Epidermal melanocyte (primary cell): Measurements from ENCODE around the gene ERICH2.
A peak's percentile ranks its signal among the peaks of the same experiment; 100 is the strongest.

Experiments used
- DNase-seq: peaks from one replicate; pipeline ENCODE4 v3.0.0; 2011; ENCODE audit warnings: low spot score; ENCODE audit not compliant: insufficient read length

ERICH2 gene

DNA sequence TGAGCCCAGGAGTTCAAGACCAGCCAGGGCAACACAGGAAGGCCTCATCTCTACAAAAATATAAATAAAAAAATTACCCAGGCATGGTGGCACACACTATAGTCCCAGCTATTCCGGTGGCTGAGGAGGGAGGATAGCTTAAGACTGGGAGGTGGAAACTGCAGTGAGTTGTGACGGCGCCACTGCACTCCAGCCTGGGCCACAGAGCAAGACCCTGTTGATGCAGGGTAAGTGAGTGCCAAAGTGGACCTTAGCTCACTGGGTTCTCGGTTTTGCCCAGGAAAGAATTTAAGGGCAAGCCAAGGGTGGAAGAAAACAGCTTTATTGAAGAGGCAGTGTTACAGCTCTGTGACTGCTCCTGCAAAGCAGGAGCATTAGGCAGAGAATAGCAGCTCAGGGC, 6.9 kb upstream of the ERICH2 start:
- no peak for DNase-seq

DNA sequence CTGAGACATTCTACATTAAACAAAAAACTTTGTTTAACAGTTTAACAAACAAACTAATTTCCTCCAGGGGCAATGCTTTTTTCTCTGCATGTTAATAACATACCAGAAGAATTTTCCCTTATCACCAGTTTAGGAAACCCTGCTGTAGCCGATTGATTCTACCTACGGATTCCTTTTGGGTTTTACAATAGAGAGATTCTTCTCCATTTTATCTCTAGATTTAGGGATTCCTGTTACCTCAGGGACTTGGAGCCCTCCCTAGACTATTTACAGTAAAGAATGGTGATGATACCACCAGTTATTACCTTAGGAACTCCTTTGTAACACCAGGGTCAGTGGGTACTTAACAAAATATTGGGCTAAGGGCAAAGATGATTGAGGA, 5.3 kb upstream of the ERICH2 start:
- no peak for DNase-seq

DNA sequence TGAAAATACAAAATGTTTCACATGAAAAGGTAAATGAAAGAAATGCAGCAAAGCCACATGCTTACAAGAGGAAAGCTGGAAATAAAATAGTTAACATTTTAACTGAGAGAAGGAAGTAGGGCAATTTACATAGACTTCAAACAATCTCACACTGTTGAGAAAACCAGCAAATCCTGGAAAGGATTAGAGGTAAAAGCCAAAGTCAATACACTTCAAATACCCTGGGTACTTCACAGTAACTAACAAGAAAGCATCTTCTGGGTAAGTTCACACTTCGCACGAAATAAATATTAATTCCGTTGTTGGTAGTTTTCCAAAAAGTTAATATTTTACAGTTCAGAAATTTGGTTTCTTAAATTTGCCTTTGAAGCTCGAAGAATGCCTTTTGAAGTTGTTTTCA, 3.5 kb upstream of the ERICH2 start:
- DNase-seq = no peak

DNA sequence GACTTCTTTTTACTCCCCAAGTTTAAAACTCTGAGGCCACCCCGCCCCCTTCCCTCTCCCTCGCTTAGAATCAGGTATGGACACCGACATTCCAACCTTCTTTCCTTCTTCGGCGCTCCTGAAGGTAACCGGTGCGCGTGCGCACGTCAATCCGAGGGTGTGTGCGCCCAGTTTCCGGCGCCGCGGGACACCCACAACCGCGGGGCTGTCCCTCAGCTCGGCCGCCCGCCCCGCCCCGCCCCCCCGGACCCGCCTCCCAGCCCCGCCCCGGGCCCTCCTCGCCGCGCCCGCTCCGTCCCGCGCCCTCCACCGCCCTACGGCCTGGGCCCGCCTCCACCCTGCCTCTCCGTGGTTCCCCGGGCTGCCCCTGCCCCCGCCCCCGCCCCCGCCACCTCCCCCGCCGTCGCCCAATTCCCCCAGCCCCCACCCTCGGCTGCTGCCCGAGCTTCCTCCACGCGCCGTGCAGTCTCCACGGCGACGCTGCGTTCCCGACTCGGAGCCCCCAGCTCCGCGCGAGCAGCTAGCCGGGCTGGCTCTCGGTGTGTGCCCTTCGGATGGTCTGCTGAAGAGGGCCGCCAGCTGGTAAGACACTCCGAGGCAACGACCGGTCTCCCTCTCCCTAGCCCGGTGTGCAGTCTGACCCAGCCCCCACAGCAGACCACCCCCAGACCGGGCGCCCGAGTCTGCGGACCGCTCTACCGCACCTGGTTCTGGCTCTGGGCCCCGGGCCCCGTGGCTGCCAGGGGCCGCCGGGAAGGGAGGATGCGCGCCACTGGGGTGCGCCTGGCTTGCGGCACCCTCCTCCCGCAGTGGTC, 635 bp downstream of the ERICH2 start:
- DNase-seq = peak; percentile 49

DNA sequence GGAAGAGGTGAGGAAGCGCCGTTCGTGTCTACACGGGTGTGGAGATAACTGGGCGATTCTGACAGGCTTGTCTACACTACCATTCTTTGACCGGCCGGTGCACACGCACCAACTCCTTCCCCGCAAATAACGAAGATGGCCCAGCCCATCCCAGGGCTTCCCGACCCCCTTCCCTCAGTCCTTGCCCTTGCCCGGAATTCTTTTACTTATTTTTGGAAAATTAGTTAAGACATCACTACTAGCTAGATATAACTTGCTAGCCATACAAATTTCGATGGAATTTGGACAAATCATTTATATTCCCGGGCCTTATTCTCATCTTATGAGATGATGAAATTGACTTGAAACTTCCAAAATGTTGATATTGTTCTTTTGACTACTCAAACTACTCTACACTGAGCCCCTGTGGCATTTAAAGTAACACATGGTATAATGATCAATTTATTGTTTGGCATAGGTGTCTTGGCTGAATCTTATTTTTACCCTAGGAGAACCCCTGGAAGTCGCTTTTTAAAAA, 1.3 kb downstream of the ERICH2 start:
- DNase-seq = no peak

DNA sequence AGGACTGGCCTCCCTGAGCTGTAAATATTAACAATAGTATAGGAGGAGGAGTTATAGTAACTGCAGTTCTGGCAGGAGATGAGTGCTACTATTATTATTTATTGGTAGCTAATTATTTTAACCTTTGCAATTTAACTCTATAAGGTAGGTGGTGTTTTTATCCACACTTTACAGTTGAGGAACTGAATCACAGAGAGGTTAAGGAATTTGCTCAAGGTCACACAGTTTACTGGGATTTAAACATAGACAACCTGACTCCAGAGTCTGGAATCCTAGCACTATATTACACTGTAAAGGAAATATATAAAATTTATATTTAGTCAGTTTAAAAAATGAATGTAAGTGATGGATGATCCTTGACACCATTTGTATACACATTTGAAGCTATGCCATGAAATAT, 2.1 kb downstream of the ERICH2 start:
- DNase-seq = no peak

DNA sequence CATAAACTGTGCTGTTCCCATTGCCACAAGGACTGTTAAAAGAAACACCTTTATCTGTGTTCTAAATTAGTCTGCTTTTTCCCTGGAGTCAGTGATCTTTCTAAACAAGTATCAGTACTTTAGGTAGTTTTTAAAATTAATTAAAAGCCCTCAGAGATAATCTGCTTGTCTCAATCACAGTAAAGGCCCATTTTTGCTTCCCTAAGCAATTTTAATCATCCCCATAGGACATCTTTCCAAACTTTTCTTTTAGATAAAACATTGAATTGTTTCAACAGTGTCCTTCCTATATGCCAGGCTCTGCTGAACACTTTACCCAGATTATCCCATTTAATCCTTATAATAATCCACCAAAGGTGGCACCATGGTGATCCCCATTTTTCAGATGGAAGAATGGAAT, 3.9 kb downstream of the ERICH2 start:
- no peak for DNase-seq

DNA sequence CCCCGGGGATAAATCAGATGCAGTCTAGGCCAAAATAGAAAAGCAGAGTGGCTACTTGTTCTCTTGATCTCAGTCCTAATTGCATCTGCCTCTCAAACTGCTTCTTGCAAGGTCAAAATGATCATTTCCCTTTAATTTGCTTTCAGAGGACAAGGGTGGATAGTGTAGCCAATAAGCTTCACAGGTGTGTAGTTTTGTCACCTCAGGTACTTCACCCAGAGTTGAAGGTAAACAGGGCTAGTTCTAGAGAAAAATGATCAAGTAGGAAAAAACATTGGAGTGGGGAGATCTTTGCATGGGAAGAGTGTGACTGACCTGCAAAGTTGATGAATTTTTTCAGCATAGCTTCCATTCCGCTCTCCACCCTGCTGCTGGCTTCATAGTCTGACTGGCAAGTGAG, 8.7 kb downstream of the ERICH2 start:
- no peak for DNase-seq

DNA sequence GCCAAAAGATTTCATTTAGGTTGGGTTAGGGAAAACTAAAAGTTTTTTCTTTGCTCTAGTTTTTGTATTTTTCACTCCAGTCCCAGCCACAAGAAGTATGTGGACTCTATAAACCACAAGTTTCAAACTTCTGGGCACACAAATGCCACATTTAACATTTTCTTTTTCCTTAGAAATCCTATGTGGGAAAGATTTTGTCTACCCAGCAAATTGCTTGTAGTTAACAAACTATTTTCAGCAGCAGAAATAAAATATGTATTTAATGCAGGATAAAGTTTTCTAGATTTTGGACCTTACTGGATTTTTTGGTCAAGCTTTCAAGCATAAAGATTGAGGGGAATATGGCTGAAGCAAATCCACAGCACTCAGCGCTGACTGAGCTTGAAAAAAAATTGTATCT, 9.1 kb downstream of the ERICH2 start:
- DNase-seq = no peak

DNA sequence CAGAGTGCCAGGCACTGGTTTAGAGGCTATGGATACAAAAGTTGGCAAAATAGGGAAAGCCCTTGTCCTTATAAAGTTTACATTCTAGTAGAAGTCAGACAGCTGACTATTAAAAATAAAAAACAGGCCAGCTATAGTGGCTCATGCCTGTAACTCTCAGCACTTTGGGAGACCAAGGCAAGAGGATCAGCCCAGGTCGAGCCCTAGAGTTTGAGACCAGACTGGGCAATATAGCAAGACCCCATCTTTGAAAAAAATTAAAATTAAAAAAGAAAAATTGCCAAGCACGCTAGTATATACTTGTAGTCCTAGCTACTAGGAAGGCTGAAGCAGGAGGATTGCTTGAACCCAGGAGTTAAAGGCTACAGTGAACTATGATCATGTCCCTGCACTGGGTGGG, 12.5 kb downstream of the ERICH2 start:
- no peak for DNase-seq

DNA sequence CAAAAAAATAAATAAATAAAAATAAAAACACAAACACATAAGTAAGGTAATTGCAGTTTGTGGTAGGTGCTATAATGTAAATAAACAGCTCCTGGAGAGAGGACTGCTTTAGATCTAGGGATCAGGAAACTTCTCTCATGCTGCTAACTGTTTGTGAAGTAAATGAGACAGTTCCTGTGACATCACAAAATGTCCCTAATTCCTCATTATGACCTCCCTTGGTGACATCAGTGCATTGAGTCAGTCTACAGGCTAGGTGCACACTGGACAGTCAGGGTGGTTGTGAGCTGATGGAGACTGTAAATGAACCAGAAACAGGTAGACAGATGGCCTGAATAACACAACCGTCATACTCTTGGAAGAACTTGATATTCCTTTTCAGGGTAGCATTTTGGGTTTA, 13.4 kb downstream of the ERICH2 start:
- no peak for DNase-seq

DNA sequence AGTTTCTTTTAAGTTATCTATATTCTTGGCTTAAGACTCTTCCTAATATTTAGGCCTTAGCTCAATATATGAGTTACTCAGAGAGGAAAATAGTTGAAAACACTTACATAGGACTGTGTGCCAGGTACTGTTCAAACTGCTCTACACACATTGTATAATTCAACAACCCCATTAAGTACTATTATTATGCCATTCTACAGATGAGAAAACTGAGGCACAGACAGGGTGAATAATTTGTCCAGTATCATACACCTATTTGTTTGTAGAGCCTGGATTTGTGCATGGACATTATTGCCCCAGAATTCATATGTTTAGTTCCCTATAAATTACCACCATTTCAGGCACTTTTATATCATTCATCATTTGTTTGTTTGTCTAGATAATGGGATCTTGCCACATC, 28.8 kb downstream of the ERICH2 start:
- DNase-seq = no peak

DNA sequence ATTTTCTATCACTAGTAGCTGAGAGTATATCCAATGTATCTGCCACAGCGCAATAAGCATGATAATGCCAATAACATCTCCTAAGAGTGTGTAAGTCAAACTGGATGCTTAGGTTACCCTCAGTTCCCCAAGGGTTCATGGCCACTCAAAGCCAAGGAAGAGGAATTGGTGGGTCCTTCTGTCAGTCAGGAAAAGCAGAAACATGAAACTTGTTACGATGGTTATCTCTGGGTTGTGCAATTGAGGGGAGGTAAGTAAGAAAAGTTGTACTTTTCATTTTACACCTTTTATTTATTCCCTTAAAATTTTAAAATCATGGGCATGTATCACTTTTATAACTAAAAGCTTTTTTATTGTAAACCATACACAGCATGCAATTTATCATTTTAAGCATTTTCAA, 36.4 kb downstream of the ERICH2 start:
- no peak for DNase-seq

DNA sequence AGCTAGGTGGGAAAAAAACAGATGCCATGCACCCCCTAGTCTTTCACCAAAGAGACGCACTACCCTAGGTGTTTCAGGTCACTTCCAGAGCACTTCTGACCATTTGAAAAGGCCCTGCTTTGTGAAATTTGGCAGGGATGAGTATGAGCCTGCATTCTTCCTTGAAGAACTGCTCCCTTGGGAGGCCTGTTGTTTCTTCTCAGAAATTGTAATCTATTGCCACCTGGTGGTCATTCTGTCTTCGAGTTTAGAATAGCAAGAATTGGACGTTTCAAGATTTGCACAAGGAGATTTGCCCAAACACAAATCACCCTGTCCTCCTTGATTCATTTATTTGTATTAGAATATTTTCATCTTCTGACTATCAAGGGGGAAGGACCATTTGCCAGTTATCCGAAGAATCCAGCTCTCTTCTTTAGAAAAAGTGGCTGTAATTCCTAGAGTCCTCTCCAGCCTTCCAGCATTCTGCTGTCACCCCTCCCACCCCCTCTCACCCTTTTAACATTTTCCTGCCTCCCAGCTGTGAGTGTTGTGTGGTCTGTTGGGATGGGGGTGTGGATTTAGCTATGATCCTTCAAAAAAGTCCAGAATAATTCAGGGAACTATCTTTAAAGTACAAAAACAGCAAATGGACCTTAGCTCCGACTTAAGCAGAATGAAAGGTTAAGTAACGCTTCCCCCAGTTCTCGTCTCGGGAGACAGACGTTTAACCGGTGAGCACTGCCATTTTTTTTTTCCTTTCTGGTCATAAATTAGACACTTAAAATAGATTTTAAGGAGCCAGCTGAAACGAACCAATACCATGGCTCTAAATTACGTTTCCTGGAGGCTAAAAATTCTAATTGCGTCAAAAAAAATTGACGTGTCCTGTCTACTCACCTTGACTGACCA, 42.8 kb downstream of the ERICH2 start:
- peak; percentile 85 for DNase-seq

DNA sequence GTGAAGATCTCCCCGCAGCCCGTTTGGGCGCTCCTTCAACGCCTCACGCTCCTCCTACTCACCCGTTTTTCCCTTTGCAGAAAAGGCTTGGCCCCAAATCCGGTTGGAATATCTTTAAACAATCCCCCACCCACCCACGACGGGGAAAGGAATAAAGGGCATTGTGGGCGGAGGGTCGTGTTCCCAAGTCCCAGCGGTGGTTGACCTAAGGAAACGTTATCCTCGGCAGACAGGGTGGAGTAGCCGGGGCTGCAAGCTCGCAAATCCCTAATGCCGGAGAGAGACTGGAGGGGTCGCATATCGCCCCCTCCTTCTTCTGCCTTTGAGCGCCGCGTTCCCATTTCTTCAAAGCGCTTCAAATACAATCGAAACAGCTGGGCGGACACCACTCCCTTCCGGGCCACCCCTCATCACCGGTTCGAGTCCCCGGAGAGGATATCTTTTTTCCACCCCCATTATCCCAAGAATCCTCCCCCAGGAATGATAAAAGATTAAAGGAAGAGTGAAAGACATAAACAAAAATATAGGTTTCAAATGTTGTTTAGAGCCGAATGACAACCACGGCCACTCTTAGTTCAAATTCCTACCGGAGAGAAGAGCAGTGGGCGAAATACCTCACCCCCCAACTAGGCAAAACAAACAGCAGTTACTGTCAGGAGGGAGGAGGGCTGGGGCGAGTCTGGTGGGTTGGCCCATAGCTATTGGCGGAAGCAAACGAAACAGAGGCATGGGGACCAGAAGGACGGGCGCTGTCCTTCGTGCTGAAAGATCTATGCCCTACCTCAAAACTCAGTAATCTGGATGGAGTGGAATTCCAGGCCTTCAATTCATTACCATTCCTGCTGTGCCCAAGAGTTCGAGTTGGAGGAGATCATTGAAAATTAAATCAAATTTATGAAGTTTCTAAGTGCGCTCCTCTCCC, 43.7 kb downstream of the ERICH2 start:
- DNase-seq = no peak

DNA sequence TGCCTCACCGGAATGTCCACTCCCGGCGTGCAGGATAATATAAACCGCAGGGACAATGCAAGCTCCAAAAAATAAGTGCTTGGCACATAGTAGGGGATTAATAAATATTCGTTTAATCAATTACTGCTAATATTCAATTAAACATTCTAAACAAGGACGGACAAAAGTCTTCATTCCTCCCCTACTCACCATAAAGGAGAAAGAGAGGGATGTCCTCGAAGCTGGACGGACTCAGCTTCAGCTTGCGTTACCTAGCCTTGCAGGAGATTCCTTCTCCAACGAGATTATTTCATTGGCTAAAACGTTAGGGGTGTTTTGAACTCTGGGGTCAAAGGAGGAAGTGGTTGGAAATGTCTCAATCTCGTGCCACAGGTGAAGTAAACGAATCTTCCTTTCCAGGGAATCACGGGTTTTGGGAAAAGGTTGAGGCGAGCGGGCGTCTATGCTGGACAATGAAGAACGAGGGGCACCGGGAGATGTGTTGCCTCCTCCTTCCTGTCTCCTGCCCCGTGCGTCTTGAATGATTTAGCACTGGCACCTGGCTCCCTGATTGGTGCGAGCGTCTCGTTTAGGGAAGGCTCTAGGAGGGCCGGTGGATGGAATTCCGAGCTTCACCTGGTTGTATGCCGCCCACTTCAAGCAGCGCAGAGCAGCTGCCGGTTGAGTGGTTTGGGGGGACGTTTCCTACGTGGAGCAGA, 44.5 kb downstream of the ERICH2 start:
- no peak for DNase-seq

DNA sequence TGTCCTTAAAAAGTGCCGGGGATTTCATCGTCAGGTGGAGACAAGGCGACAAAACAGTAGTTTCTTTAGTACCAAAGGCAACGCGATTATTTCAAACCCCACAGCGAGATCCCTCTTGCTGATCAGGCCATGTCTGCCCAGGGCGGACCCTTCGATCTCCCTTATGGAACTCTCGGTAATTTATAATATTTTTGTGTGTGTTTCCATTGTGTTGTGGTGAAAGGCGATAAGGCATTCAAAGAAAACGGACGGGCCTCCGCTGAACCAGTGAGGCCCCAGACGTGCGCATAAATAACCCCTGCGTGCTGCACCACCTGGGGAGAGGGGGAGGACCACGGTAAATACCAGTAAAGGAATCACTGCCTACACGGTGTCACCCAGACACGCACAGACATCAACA, 45.1 kb downstream of the ERICH2 start:
- no peak for DNase-seq

DNA sequence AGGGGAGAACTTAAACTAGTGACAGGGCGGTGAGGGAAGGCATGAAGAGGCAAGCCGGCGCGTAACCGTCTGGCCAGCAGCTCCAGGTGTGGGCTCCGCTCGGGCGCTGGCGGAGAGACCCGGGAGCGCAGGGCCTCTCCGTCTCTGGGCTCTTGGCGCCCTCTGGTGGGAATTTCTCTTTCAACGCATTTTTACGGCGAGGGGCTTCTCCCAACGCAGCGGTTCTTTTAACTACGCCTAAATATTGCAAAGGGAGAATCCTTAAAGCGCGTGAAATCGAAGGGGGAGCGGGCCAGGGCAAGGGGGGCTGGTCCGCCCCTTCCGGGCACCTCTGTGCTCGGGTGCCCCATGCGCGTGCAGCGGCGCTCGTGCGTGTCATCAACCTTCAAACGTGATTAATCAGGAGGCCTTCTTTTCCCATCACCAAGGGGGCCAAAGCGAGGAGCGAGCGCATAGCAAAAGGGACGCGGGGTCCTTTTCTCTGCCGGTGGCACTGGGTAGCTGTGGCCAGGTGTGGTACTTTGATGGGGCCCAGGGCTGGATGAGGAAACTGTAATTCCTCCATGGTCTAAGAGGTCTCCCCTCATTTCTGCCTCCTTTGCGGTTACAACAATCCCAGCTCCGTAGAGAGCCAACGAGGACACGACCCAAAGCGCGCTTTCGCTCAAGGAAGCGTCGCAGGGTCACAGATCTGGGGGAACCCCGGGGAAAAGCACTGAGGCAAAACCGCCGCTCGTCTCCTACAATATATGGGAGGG, 45.7 kb downstream of the ERICH2 start:
- no peak for DNase-seq

DNA sequence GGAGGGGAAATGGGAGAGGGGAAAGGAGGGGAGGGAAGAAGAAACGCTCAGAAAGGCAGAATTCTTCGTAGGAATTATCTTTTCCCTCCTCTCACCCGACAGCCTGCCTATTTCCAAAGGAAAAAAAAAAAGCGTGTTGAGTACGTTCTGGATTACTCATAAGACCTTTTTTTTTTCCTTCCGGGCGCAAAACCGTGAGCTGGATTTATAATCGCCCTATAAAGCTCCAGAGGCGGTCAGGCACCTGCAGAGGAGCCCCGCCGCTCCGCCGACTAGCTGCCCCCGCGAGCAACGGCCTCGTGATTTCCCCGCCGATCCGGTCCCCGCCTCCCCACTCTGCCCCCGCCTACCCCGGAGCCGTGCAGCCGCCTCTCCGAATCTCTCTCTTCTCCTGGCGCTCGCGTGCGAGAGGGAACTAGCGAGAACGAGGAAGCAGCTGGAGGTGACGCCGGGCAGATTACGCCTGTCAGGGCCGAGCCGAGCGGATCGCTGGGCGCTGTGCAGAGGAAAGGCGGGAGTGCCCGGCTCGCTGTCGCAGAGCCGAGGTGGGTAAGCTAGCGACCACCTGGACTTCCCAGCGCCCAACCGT, 46.4 kb downstream of the ERICH2 start, which contains the start of gene GAD1:
Gene GAD1, plus strand, starts transcription at position 384 of the 589 bp plus-strand sequence. CDS start 1,705 bp downstream, outside the sequence.
- DNase-seq = no peak
